IMR-90 (cell line): ENCODE data around the gene RBP2.

Source experiments
- BHLHE40 ChIP-seq: fragments of 150-350 bp; IDR thresholded peaks from 2 replicates; pipeline ENCODE4 v1.6.1; 2016; ENCODE audit warnings: mild to moderate bottlenecking, low read depth, low read length
- CEBPB ChIP-seq: IDR thresholded peaks from 2 replicates; pipeline ENCODE4 v1.6.1; 2012; ENCODE audit warnings: low read depth, low read length, improper control_type of control experiment
- TF ChIP-seq, protein P1 (sequence below): conservative IDR thresholded peaks from 2 replicates; pipeline ENCODE4 v1.5.1; 2012; ENCODE audit warnings: mild to moderate bottlenecking, low read depth, low read length, improper control_type of control experiment

DNA sequence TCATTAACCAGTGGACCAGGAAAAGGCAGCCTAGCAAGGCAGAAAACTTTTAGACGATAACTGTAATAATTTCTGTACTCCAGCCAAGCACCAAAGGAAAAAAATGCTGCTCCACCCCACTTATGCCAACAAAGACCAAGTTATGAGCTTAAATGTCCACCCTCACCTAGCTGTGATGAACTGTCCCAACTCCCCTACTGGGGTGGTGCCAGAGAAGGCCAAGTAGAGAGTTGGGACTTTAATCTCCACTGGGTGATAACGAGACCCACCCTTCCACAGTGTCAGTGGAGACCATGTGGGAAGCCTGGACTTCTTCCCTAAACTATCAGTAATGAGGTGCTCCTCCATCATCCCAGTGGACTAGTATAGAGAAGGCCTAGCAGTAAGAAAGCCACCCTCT is 53.1 kb downstream of the RBP2 start:
- TF ChIP-seq CEBPB, result no peak
- no peak for TF ChIP-seq BHLHE40
- TF ChIP-seq, protein P1, sequence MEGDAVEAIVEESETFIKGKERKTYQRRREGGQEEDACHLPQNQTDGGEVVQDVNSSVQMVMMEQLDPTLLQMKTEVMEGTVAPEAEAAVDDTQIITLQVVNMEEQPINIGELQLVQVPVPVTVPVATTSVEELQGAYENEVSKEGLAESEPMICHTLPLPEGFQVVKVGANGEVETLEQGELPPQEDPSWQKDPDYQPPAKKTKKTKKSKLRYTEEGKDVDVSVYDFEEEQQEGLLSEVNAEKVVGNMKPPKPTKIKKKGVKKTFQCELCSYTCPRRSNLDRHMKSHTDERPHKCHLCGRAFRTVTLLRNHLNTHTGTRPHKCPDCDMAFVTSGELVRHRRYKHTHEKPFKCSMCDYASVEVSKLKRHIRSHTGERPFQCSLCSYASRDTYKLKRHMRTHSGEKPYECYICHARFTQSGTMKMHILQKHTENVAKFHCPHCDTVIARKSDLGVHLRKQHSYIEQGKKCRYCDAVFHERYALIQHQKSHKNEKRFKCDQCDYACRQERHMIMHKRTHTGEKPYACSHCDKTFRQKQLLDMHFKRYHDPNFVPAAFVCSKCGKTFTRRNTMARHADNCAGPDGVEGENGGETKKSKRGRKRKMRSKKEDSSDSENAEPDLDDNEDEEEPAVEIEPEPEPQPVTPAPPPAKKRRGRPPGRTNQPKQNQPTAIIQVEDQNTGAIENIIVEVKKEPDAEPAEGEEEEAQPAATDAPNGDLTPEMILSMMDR, result no peak
